ENCODE measurements around the gene RERE. TPM values are rescaled to one million over a fixed set of nuclear protein-coding genes. Genes with fewer than 3 reads are reported as not detected.

RERE gene
- total and polyA plus RNA-seq, 2 donors (not counting 3 experiments of a cell fraction or from before 2014, with no cell fraction given), result 14.1 to 113 TPM

GRCh38 chr1:8540261-8540941 lies 277.0 kb downstream of the RERE start:
- ChIA-PET CTCF (no interaction called here), POLR2A (no interaction called here)
- Histone ChIP-seq H3K4me1 (ENCODE audit: control insufficient read depth, extremely low read depth, insufficient read depth, low read length) (peaks cover 35% of the 10 kb centered on the region), H3K27ac (ENCODE audit: insufficient read depth, low read depth, low read length) (peak overlapping the region; percentile 44), H3K4me3 (replicated peaks in 1 of 3; ENCODE audit: insufficient read depth in 1 of 3, low read depth in 1 of 3, low read length in 3 of 3) (no peak overlapping the region), H4K20me1 (replicated peaks; ENCODE audit: control insufficient read depth, extremely low read depth, insufficient read depth, low read length) (no peaks in the 10 kb centered on the region), H3K36me3 (ENCODE audit: control insufficient read depth in 2 of 2, extremely low read depth in 1 of 2, insufficient read depth in 2 of 2, low read length in 2 of 2) (no peaks in the 10 kb centered on the region), H3K27me3 (ENCODE audit: control insufficient read depth in 2 of 2, insufficient read depth in 2 of 2, low read length in 2 of 2) (no peaks in the 10 kb centered on the region), H3K9me3 (replicated peaks; ENCODE audit: control insufficient read depth, insufficient read depth, low read length) (no peaks in the 10 kb centered on the region), H3K9ac (replicated peaks; ENCODE audit: extremely low read depth, insufficient read depth, low read length) (no peak overlapping the region), H3K9me1 (replicated peaks; ENCODE audit: control insufficient read depth, extremely low read depth, insufficient read depth, low read length) (no peaks in the 10 kb centered on the region), H2AFZ (ENCODE audit: low read depth, low read length) (no peak overlapping the region), H3K79me2 (ENCODE audit: control insufficient read depth, insufficient read depth, low read length) (peaks cover 2% of the 10 kb centered on the region), H3K4me2 (ENCODE audit: insufficient read depth, low read length) (peak overlapping the region; percentile 23)
- FAIRE-seq (peak; percentile 67), DNase-seq (ENCODE audit: low read depth, low spot score) (peak; percentile 67)
- TF ChIP-seq FOS (IDR thresholded peaks at IDR 0.05; ENCODE audit: borderline replicate concordance, insufficient read depth, low read length), result peak; percentile 70
- peak; percentile 49 for TF ChIP-seq JUN (IDR thresholded peaks at IDR 0.05; ENCODE audit: borderline replicate concordance, insufficient read depth, insufficient read length, low read depth)
- TF ChIP-seq EZH2 (IDR thresholded peaks at IDR 0.05; ENCODE audit: borderline replicate concordance, low read depth, low read length, severe bottlenecking), result no peak
- intact Hi-C loops (cut with micrococcal nuclease) (no loop called here), dilution Hi-C loops (cut with MboI; ENCODE audit: extremely low pct_ligation_motif_present, low sequenced_read_pairs) (no loop called here)
- BruUV-seq (replicated peaks), result no TSS peak

DNA sequence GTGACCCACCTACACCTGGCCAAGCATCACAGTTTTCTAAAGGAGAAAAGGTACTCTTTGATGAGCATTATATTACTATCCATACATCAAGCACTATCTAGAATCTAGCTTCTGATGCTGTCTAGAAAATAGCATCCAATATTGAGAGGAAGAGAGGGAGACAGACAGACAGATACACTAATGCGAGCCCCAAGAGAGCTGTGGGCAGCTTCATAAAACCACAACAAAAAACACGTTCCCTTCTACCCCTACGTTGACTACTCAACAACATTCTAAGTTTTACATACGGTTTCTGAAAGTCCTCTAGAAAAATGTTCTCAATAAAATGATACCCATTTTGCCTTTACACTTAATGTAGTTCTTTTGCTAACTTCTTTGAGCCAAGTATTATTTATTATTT lies 277.8 kb downstream of the RERE start:
- H3K27me3 ChIP-seq (ENCODE audit: control insufficient read depth in 2 of 2, insufficient read depth in 2 of 2, low read length in 2 of 2), result no peaks in the 10 kb centered on the region
- DNase-seq (ENCODE audit: low read depth, low spot score) (no peak), FAIRE-seq (no peak)
- H3K9ac ChIP-seq (replicated peaks; ENCODE audit: extremely low read depth, insufficient read depth, low read length), result no peak overlapping the region
- H4K20me1 ChIP-seq (replicated peaks; ENCODE audit: control insufficient read depth, extremely low read depth, insufficient read depth, low read length), result no peaks in the 10 kb centered on the region
- H3K4me2 ChIP-seq (ENCODE audit: insufficient read depth, low read length), result no peak overlapping the region
- no peaks in the 10 kb centered on the region for H3K36me3 ChIP-seq (ENCODE audit: control insufficient read depth in 2 of 2, extremely low read depth in 1 of 2, insufficient read depth in 2 of 2, low read length in 2 of 2)
- ChIA-PET POLR2A (interaction anchor here (0.5 kb wide), 1 partner anchor 10 kb away, joined by 4 read pairs; no protein-coding TSS in a partner anchor), CTCF (no interaction called here)
- intact Hi-C loops (cut with micrococcal nuclease), result no loop called here
- H2AFZ ChIP-seq (ENCODE audit: low read depth, low read length), result no peak overlapping the region
- no peaks in the 10 kb centered on the region for H3K9me3 ChIP-seq (replicated peaks; ENCODE audit: control insufficient read depth, insufficient read depth, low read length)
- H3K27ac ChIP-seq (ENCODE audit: insufficient read depth, low read depth, low read length), result no peak overlapping the region
- H3K79me2 ChIP-seq (ENCODE audit: control insufficient read depth, insufficient read depth, low read length), result peaks cover under 1% of the 10 kb centered on the region
- H3K9me1 ChIP-seq (replicated peaks; ENCODE audit: control insufficient read depth, extremely low read depth, insufficient read depth, low read length), result no peaks in the 10 kb centered on the region
- dilution Hi-C loops (cut with MboI; ENCODE audit: extremely low pct_ligation_motif_present, low sequenced_read_pairs), result no loop called here
- H3K4me1 ChIP-seq (ENCODE audit: control insufficient read depth, extremely low read depth, insufficient read depth, low read length), result peaks cover 30% of the 10 kb centered on the region
- no peak overlapping the region for H3K4me3 ChIP-seq (replicated peaks in 1 of 3; ENCODE audit: insufficient read depth in 1 of 3, low read depth in 1 of 3, low read length in 3 of 3)
- BruUV-seq (replicated peaks), result no TSS peak
- TF ChIP-seq FOS (IDR thresholded peaks at IDR 0.05; ENCODE audit: borderline replicate concordance, insufficient read depth, low read length) (no peak), MYC (IDR thresholded peaks at IDR 0.05; ENCODE audit: low read depth, low read length) (no peak), POLR2AphosphoS5 (IDR thresholded peaks at IDR 0.05; ENCODE audit: insufficient read depth, low read depth, low read length) (no peak), POLR2A (IDR thresholded peaks at IDR 0.05; ENCODE audit: low read depth, low read length) (no peak), GATA2 (IDR thresholded peaks at IDR 0.05; ENCODE audit: insufficient read depth, insufficient read length, low read depth, low read length) (no peak), MAX (IDR thresholded peaks at IDR 0.05; ENCODE audit: insufficient read depth, insufficient read length) (no peak), EZH2 (IDR thresholded peaks at IDR 0.05; ENCODE audit: borderline replicate concordance, low read depth, low read length, severe bottlenecking) (no peak), CTCF (IDR thresholded peaks at IDR 0.05; ENCODE audit: extremely low read depth in 1 of 2, insufficient read depth in 1 of 2, low read depth in 1 of 2, low read length in 2 of 2) (no peak), JUN (IDR thresholded peaks at IDR 0.05; ENCODE audit: borderline replicate concordance, insufficient read depth, insufficient read length, low read depth) (no peak)
